Right cardiac atrium (tissue), 5 donors: Measurements from ENCODE around the gene SERPINF2. TPM values are rescaled to one million over a fixed set of nuclear protein-coding genes. Genes with fewer than 3 reads are reported as not detected.
"Not testable (repeated sequence)": the region's sequence is repeated elsewhere in the genome, so short reads cannot be mapped to it uniquely, and the experiment has no call there.

Experiments used
- ATAC-seq, 2 donors: fragments of 200-7000 bp; cut with Tn5 transposase; one replicate each; pipeline versions ENCODE4 v1.8.0 to v1.9.1; 2020; ENCODE audit warnings: moderate library complexity in 2 of 2, mild to moderate bottlenecking in 1 of 2
- DNase-seq, 3 donors: peaks; one replicate each; pipeline ENCODE4 v3.0.0-alpha.2; 2020
- H3K27ac ChIP-seq: one replicate; pipeline ENCODE4 v1.5.1; 2013; ENCODE audit warnings: mild to moderate bottlenecking, low read length, control low read depth, moderate library complexity
- H3K27me3 ChIP-seq: one replicate; pipeline ENCODE4 v1.6.1; 2013; ENCODE audit not compliant: control insufficient read depth, insufficient read depth
- H3K4me1 ChIP-seq: one replicate; pipeline ENCODE4 v1.6.1; 2013; ENCODE audit warnings: low read length; ENCODE audit not compliant: control insufficient read depth, insufficient read depth
- H3K4me3 ChIP-seq: one replicate; pipeline ENCODE4 v1.5.1; 2013; ENCODE audit warnings: low read length, control low read depth
- H3K9me3 ChIP-seq: one replicate; pipeline ENCODE4 v1.6.1; 2013; ENCODE audit warnings: low read length; ENCODE audit not compliant: control insufficient read depth
- WGBS: extraction: QIAGEN DNeasy Blood & Tissue Kit; methylation state at CpG from one replicate; pipeline ENCODE4 v1.1.7; 2013; 5-methylcytosine and 5-hydroxymethylcytosine counted together
- intact Hi-C, 4 donors: fragments of 100-400 bp; cut with DNase I; formaldehyde crosslinking; loops; one replicate each; pipeline versions ENCODE4 v1.11.0 to v1.14.0; 2022 to 2023
- polyA plus RNA-seq: library from polyadenylated mRNA; stranded (reverse); fragments of 200-250 nt; gene quantifications from one replicate; pipeline ENCODE4 v1.2.3, GENCODE V29; 2013
- total RNA-seq, 4 donors: library from RNA; stranded (reverse); fragmentation: NEBNext Ultra II Directional; extraction: Animal tissue kit (Norgen Biotek cat#: 25700); gene quantifications; one replicate each; pipeline ENCODE4 v1.2.1, GENCODE V29; 2021
- donor health status: healthy with polysubstance abuse.
- donor health status: DM: no; HTN: yes; CAD: no.
- donor health status: DM: no; HTN: no; CAD: no.
- donor health status: DM: no; HTN: yes; CAD: no; lungs with severe emphysema.
- donor health status: DM: yes; HTN: yes; CAD: no.

The SERPINF2 gene
- total and polyA plus RNA-seq, 5 donors, result 0.45 to 2.1 (median 1.1) TPM

GRCh38 chr17:1735834-1736347 lies 6.8 kb upstream of the SERPINF2 start:
- Histone ChIP-seq H3K9me3 (no peaks in the 10 kb centered on the region), H3K4me1 (peaks cover 7% of the 10 kb centered on the region), H3K27me3 (no peaks in the 10 kb centered on the region), H3K4me3 (no peak overlapping the region), H3K27ac (no peak overlapping the region)
- peak in 1 of 3 donors; percentile 48 for DNase-seq
- intact Hi-C loops, result no loop called here
- 93% methylated on average over 17 of the region's 17 CpGs for WGBS
- peak; percentile 5 to 14 for ATAC-seq

GRCh38 chr17:1736348-1737281 lies 6.1 kb upstream of the SERPINF2 start:
- Histone ChIP-seq H3K27me3 (no peaks in the 10 kb centered on the region), H3K4me1 (peaks cover 7% of the 10 kb centered on the region), H3K9me3 (no peaks in the 10 kb centered on the region), H3K27ac (no peak overlapping the region), H3K4me3 (no peak overlapping the region)
- DNase-seq (peak; percentile 86 to 87 (median 86)), ATAC-seq (peak; percentile 57 to 63)
- intact Hi-C loops, result no loop called here
- 56% methylated on average over 25 of the region's 25 CpGs for WGBS

- ATAC-seq (peak; percentile 21 to 42), DNase-seq (peak in 1 of 3 donors; percentile 70)
- 90% methylated on average over 21 of the region's 21 CpGs for WGBS
- no peaks in the 10 kb centered on the region for H3K9me3 ChIP-seq
- no peak overlapping the region for H3K4me3 ChIP-seq
- H3K27ac ChIP-seq, result no peak overlapping the region
- intact Hi-C loops, result no loop called here
- no peaks in the 10 kb centered on the region for H3K27me3 ChIP-seq
- H3K4me1 ChIP-seq, result peaks cover 7% of the 10 kb centered on the region
Observed at GRCh38 chr17:1737531-1738291, 5.0 kb upstream of the SERPINF2 start.

- intact Hi-C loops, H3K27me3 ChIP-seq, H3K27ac ChIP-seq, H3K4me1 ChIP-seq, H3K4me3 ChIP-seq, ATAC-seq, DNase-seq, H3K9me3 ChIP-seq: not testable (repeated sequence)
- WGBS, result 94% methylated on average over 7 of the region's 7 CpGs
Observed at GRCh38 chr17:1741899-1742298, 772 bp upstream of the SERPINF2 start.

- Histone ChIP-seq H3K4me1 (no peaks in the 10 kb centered on the region), H3K9me3 (no peaks in the 10 kb centered on the region), H3K27ac (no peak overlapping the region), H3K4me3 (no peak overlapping the region), H3K27me3 (no peaks in the 10 kb centered on the region)
- intact Hi-C loops, result no loop called here
- DNase-seq (peak in 1 of 3 donors; percentile 40), ATAC-seq (no peak)
- WGBS, result 79% methylated on average over 2 of the region's 2 CpGs
Observed at GRCh38 chr17:1743088-1743439, 393 bp downstream of the SERPINF2 start.

- Histone ChIP-seq H3K9me3 (no peaks in the 10 kb centered on the region), H3K4me1 (no peaks in the 10 kb centered on the region), H3K27ac (no peak overlapping the region), H3K4me3 (no peak overlapping the region), H3K27me3 (no peaks in the 10 kb centered on the region)
- ATAC-seq (peak; percentile 6 to 27), DNase-seq (peak in 2 of 3 donors; percentile 63 to 66)
- intact Hi-C loops, result no loop called here
- 68% methylated on average over 29 of the region's 29 CpGs for WGBS
Observed at GRCh38 chr17:1744551-1745512, 2.2 kb downstream of the SERPINF2 start.

GRCh38 chr17:1745513-1746020 lies 2.9 kb downstream of the SERPINF2 start:
- Histone ChIP-seq H3K27ac (no peak overlapping the region), H3K4me3 (no peak overlapping the region), H3K27me3 (no peaks in the 10 kb centered on the region), H3K4me1 (no peaks in the 10 kb centered on the region), H3K9me3 (no peaks in the 10 kb centered on the region)
- DNase-seq (peak in 1 of 3 donors; percentile 32), ATAC-seq (peak in 1 of 2 donors; percentile 4)
- intact Hi-C loops, result no loop called here
- whole genome bisulfite sequencing, result 90% methylated on average over 12 of the region's 12 CpGs

GRCh38 chr17:1746975-1747543 lies 4.4 kb downstream of the SERPINF2 start:
- WGBS, result 76% methylated on average over 22 of the region's 22 CpGs
- DNase-seq (peak; percentile 57 to 71 (median 63)), ATAC-seq (peak; percentile 64 to 87)
- Histone ChIP-seq H3K4me1 (no peaks in the 10 kb centered on the region), H3K27me3 (no peaks in the 10 kb centered on the region), H3K9me3 (no peaks in the 10 kb centered on the region), H3K4me3 (no peak overlapping the region), H3K27ac (no peak overlapping the region)
- intact Hi-C loops, result no loop called here

- intact Hi-C loops, result no loop called here
- no peak overlapping the region for H3K4me3 ChIP-seq
- no peaks in the 10 kb centered on the region for H3K9me3 ChIP-seq
- WGBS, result 77% methylated on average over 9 of the region's 9 CpGs
- no peak for DNase-seq
- no peaks in the 10 kb centered on the region for H3K4me1 ChIP-seq
- ATAC-seq, result no peak
- no peak overlapping the region for H3K27ac ChIP-seq
- no peaks in the 10 kb centered on the region for H3K27me3 ChIP-seq
Observed at GRCh38 chr17:1750628-1751027, 8.0 kb downstream of the SERPINF2 start.
